HUES6 (cell line): ENCODE results near the gene MT1A.
A peak's percentile ranks its signal among the peaks of the same experiment; 100 is the strongest.

ENCODE experiments used
- H3K27ac ChIP-seq: 2 replicates; pipeline ENCODE4 v1.7.0; 2013; ENCODE audit warnings: low read depth, mild to moderate bottlenecking, low read length, inconsistent platforms
- H3K27me3 ChIP-seq: 2 replicates; pipeline ENCODE4 v1.6.1; 2013; ENCODE audit warnings: low read length; ENCODE audit not compliant: control insufficient read depth, insufficient read depth
- H3K36me3 ChIP-seq: 2 replicates; pipeline ENCODE4 v1.6.1; 2013; ENCODE audit warnings: low read length; ENCODE audit not compliant: control insufficient read depth, insufficient read depth
- H3K4me1 ChIP-seq: 2 replicates; pipeline ENCODE4 v1.6.1; 2013; ENCODE audit warnings: low read length; ENCODE audit not compliant: control insufficient read depth, insufficient read depth
- H3K4me3 ChIP-seq: 2 replicates; pipeline ENCODE4 v1.5.1; 2013; ENCODE audit warnings: low read depth, low read length
- H3K9ac ChIP-seq: one replicate; pipeline ENCODE4 v1.6.1; 2013; ENCODE audit warnings: mild to moderate bottlenecking, low read length
- H3K9me3 ChIP-seq: 2 replicates; pipeline ENCODE4 v1.6.1; 2013; ENCODE audit warnings: low read depth, low read length; ENCODE audit not compliant: control insufficient read depth, insufficient read depth

MT1A gene

GRCh38 chr16:56637814-56638750 is at the start of gene MT1A:
Gene MT1A, plus strand, starts transcription at chr16:56638666. Its CDS starts 73 bp downstream, at chr16:56638739.
- Histone ChIP-seq H3K4me3 (peak within 1 kb of the TSS; percentile 59), H3K27ac (no peak within 1 kb of the TSS), H3K9ac (no peak within 1 kb of the TSS), H3K4me1 (peaks cover 18% of the 10 kb centered on the region), H3K36me3 (no peaks in the 10 kb centered on the region), H3K9me3 (no peaks in the 10 kb centered on the region), H3K27me3 (peaks cover 100% of the 10 kb centered on the region)

DNA sequence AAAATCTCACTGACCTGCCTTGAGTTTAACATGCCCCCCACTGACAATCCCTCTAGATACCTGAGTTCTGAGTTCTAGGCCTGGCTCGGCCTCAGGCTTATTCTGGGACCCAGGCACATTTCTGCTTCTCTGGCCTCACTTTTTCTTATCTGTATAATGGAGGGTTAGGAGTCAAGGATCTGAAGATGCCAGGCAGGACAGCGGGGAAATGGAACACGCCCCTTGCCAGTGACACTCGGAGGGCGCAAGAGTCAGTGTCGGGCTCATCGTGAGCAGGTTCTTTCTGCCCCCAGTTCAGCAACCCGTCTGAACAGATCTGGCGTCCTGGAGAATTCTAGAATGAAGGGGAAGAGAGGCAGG is 49.7 kb upstream of the MT1A start:
- H3K9me3 ChIP-seq, result no peaks in the 10 kb centered on the region
- H3K4me1 ChIP-seq, result 0 out of 2 replicates have a peak, but pooled peaks cover 5% of the 10 kb centered on the region
- peaks cover 83% of the 10 kb centered on the region for H3K27me3 ChIP-seq
- peak overlapping the region; percentile 57 for H3K4me3 ChIP-seq
- no peak overlapping the region for H3K9ac ChIP-seq
- H3K36me3 ChIP-seq, result no peaks in the 10 kb centered on the region
- H3K27ac ChIP-seq, result no peak overlapping the region

- Histone ChIP-seq H3K9ac (no peak within 1 kb of the TSS), H3K27me3 (peaks cover 81% of the 10 kb centered on the region)
Observed at GRCh38 chr16:56589141-56590039, 49.1 kb upstream of the MT1A start, which contains the start of gene MT3. Gene MT3, plus strand, starts transcription at chr16:56589528. Its CDS starts 63 bp downstream, at chr16:56589591.

GRCh38 chr16:56591377-56592060 is 46.9 kb upstream of the MT1A start:
- H3K4me3 ChIP-seq, result no peak overlapping the region
- H3K4me1 ChIP-seq, result 0 out of 2 replicates have a peak, but pooled peaks cover 5% of the 10 kb centered on the region
- H3K36me3 ChIP-seq, result no peaks in the 10 kb centered on the region
- H3K9me3 ChIP-seq, result no peaks in the 10 kb centered on the region
- no peak overlapping the region for H3K27ac ChIP-seq
- no peak overlapping the region for H3K9ac ChIP-seq
- H3K27me3 ChIP-seq, result peaks cover 68% of the 10 kb centered on the region

More at GRCh38 chr16:56589141-56590039, 49.1 kb upstream of the MT1A start, which contains the start of gene MT3:
- Histone ChIP-seq H3K4me1 (0 out of 2 replicates have a peak, but pooled peaks cover 5% of the 10 kb centered on the region), H3K4me3 (peak within 1 kb of the TSS; percentile 57), H3K9me3 (no peaks in the 10 kb centered on the region), H3K36me3 (no peaks in the 10 kb centered on the region), H3K27ac (no peak within 1 kb of the TSS)

GRCh38 chr16:56593573-56594291 is 44.7 kb upstream of the MT1A start:
- H3K27ac ChIP-seq, result no peak overlapping the region
- H3K9ac ChIP-seq, result no peak overlapping the region
- no peaks in the 10 kb centered on the region for H3K9me3 ChIP-seq
- no peaks in the 10 kb centered on the region for H3K36me3 ChIP-seq
- H3K27me3 ChIP-seq, result peaks cover 46% of the 10 kb centered on the region
- H3K4me3 ChIP-seq, result no peak overlapping the region
- H3K4me1 ChIP-seq, result 0 out of 2 replicates have a peak, but pooled peaks cover 5% of the 10 kb centered on the region

DNA sequence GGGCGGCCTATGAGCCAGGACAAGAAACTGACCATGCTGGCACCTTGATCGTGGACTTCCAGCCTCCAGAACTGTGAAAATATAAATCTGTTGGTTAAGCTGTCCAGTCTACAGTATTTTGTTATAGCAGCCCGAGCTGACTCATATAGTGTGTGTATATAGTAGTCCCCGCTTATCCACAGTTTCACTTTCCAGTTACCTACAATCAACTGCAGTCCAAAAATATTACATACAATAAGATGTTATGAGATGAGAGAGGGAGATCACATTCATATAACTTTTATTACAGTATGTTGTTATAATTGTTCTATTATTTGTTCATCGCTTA is 44.2 kb upstream of the MT1A start:
- H3K4me3 ChIP-seq, result no peak overlapping the region
- H3K27me3 ChIP-seq, result peaks cover 41% of the 10 kb centered on the region
- no peaks in the 10 kb centered on the region for H3K36me3 ChIP-seq
- no peak overlapping the region for H3K9ac ChIP-seq
- 0 out of 2 replicates have a peak, but pooled peaks cover 5% of the 10 kb centered on the region for H3K4me1 ChIP-seq
- H3K9me3 ChIP-seq, result no peaks in the 10 kb centered on the region
- no peak overlapping the region for H3K27ac ChIP-seq

DNA sequence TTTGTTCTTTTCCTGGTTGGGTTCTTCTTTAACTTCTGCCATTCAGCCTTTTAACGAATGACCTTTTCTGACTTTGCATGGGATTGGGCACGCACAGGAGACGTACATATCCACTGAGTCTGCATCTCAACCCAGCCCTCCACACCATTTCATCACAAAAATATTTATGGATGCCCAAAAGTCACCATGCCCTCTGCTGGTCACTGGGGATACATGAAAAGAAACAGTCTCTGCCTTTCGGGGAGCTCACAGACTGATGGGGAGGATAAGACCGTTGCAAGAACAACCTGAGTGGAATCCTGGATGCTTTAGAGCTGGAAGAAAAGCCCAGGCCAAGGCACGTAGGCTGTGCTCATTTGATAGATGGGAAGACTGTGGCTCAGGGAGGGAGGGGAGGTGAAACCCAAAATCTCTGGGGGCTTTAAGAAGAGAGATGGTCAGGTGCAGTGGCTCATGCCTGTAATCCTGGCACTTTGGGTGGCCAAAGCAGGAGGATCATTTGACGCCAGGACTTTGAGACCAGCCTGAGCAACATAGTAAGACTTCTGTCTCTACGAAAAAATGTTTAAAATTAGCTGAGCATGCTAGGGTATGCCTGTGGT is 38.0 kb upstream of the MT1A start:
- Histone ChIP-seq H3K4me1 (no peaks in the 10 kb centered on the region), H3K27me3 (no peaks in the 10 kb centered on the region), H3K36me3 (no peaks in the 10 kb centered on the region), H3K4me3 (no peak overlapping the region), H3K9me3 (no peaks in the 10 kb centered on the region), H3K27ac (no peak overlapping the region), H3K9ac (no peak overlapping the region)

- Histone ChIP-seq H3K27ac (no peak overlapping the region), H3K9ac (no peak overlapping the region), H3K9me3 (no peaks in the 10 kb centered on the region), H3K4me1 (no peaks in the 10 kb centered on the region), H3K27me3 (no peaks in the 10 kb centered on the region), H3K36me3 (no peaks in the 10 kb centered on the region), H3K4me3 (no peak overlapping the region)
Observed at GRCh38 chr16:56601325-56601724, 37.1 kb upstream of the MT1A start.

DNA sequence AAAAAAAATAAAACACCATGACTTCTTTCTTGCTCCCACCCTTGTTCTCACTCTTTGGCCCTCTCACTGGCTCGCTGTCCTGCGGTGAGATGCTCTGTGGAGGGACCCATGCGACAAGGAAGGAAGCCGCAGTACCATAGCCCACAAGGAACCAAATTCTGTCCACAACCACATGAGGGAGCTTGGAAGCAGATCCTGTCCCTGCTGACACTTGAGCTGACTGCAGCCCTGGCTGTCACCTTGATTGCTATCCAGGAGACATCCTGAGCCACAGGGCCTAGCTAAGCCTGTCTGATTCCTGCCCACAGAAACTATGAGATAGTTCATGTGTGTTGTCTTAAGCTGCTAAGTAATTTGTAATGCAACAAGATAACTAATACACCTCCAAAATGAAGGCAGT is 34.9 kb upstream of the MT1A start:
- H3K4me3 ChIP-seq, result no peak overlapping the region
- no peak overlapping the region for H3K27ac ChIP-seq
- H3K4me1 ChIP-seq, result peaks cover 16% of the 10 kb centered on the region
- H3K36me3 ChIP-seq, result no peaks in the 10 kb centered on the region
- no peaks in the 10 kb centered on the region for H3K9me3 ChIP-seq
- no peak overlapping the region for H3K9ac ChIP-seq
- peaks cover 14% of the 10 kb centered on the region for H3K27me3 ChIP-seq

GRCh38 chr16:56604966-56605365 is 33.5 kb upstream of the MT1A start:
- Histone ChIP-seq H3K27me3 (peaks cover 28% of the 10 kb centered on the region), H3K36me3 (no peaks in the 10 kb centered on the region), H3K9ac (no peak overlapping the region), H3K9me3 (no peaks in the 10 kb centered on the region), H3K27ac (no peak overlapping the region), H3K4me3 (no peak overlapping the region), H3K4me1 (peaks cover 30% of the 10 kb centered on the region)
